Measurements from ENCODE around the gene COL4A1.

The COL4A1 gene

GRCh38 chr13:110276553-110276950 lies 30.4 kb downstream of the COL4A1 start:
- no peak for DNase-seq

GRCh38 chr13:110275931-110276552 lies 30.9 kb downstream of the COL4A1 start:
- DNase-seq = no peak

GRCh38 chr13:110274687-110275086 lies 32.3 kb downstream of the COL4A1 start:
- no peak for DNase-seq

- DNase-seq = no peak
Measured at GRCh38 chr13:110273254-110273653, 33.7 kb downstream of the COL4A1 start.

- DNase-seq = no peak
Measured at GRCh38 chr13:110272651-110273050, 34.3 kb downstream of the COL4A1 start.

GRCh38 chr13:110272227-110272626 lies 34.7 kb downstream of the COL4A1 start:
- no peak for DNase-seq

- no peak for DNase-seq
Measured at GRCh38 chr13:110271313-110271712, 35.6 kb downstream of the COL4A1 start.

- no peak for DNase-seq
Measured at GRCh38 chr13:110270507-110270906, 36.5 kb downstream of the COL4A1 start.

GRCh38 chr13:110269509-110270185 lies 37.3 kb downstream of the COL4A1 start:
- no peak for DNase-seq

GRCh38 chr13:110268576-110269185 lies 38.3 kb downstream of the COL4A1 start:
- no peak for DNase-seq

GRCh38 chr13:110268061-110268460 lies 38.9 kb downstream of the COL4A1 start:
- DNase-seq = no peak

GRCh38 chr13:110266983-110267382 lies 40.0 kb downstream of the COL4A1 start:
- DNase-seq = no peak

GRCh38 chr13:110266431-110266809 lies 40.5 kb downstream of the COL4A1 start:
- no peak for DNase-seq

GRCh38 chr13:110265682-110266430 lies 41.1 kb downstream of the COL4A1 start:
- DNase-seq = peak in 2 of 51 donors; percentile 38 to 57

- no peak for DNase-seq
Measured at GRCh38 chr13:110265341-110265681, 41.6 kb downstream of the COL4A1 start.

GRCh38 chr13:110264685-110265275 lies 42.2 kb downstream of the COL4A1 start:
- DNase-seq = no peak

GRCh38 chr13:110263888-110264287 lies 43.1 kb downstream of the COL4A1 start:
- DNase-seq = no peak

GRCh38 chr13:110263404-110263803 lies 43.6 kb downstream of the COL4A1 start:
- no peak for DNase-seq

- no peak for DNase-seq
Measured at GRCh38 chr13:110262508-110263291, 44.3 kb downstream of the COL4A1 start.

GRCh38 chr13:110262082-110262436 lies 44.9 kb downstream of the COL4A1 start:
- no peak for DNase-seq
